ENCODE data around the gene LHPP. TPM values are rescaled to one million over a fixed set of nuclear protein-coding genes. Genes with fewer than 3 reads are reported as not detected.

LHPP gene
- total RNA-seq, 1 donor from 2014 or later = 22.9 TPM

GRCh38 chr10:124422742-124423141 is 38.9 kb upstream of the LHPP start:
- TF ChIP-seq, protein P1, sequence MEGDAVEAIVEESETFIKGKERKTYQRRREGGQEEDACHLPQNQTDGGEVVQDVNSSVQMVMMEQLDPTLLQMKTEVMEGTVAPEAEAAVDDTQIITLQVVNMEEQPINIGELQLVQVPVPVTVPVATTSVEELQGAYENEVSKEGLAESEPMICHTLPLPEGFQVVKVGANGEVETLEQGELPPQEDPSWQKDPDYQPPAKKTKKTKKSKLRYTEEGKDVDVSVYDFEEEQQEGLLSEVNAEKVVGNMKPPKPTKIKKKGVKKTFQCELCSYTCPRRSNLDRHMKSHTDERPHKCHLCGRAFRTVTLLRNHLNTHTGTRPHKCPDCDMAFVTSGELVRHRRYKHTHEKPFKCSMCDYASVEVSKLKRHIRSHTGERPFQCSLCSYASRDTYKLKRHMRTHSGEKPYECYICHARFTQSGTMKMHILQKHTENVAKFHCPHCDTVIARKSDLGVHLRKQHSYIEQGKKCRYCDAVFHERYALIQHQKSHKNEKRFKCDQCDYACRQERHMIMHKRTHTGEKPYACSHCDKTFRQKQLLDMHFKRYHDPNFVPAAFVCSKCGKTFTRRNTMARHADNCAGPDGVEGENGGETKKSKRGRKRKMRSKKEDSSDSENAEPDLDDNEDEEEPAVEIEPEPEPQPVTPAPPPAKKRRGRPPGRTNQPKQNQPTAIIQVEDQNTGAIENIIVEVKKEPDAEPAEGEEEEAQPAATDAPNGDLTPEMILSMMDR (IDR thresholded peaks at IDR 0.05) = no peak
- Mint-ChIP-seq H3K27ac (no peak overlapping the region), H3K4me1 (peaks cover 8% of the 10 kb centered on the region), H3K27me3 (peaks cover 24% of the 10 kb centered on the region), H3K4me3 (no peak overlapping the region), H3K9me3 (no peaks in the 10 kb centered on the region), H3K36me3 (ENCODE audit: low read depth) (no peaks in the 10 kb centered on the region)
- intact Hi-C loops (cut with micrococcal nuclease) = no loop called here
- ChIA-PET CTCF (no interaction called here), POLR2A (no interaction called here)
- DNase-seq (no peak), ATAC-seq (ENCODE audit: low read depth) (no peak)

DNA sequence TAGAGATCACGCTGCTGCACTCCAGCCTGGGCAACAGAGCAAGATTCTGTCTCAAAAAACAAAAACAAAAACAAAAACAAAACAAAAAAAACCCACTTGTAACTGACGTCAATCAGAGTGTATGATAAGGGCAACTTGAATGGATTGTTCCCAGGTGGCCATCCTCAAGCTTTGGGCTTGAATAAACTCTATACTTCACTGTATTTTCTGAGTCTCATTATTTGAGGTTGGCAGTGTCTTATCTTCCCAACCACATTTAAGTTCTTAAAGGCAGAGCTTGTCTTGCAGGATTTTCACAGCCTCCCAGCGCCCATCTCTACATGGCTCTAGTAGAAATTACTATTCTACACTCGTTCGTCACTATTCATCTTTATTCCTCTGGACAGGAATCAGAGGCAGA is 37.8 kb upstream of the LHPP start:
- TF ChIP-seq, protein P1 (IDR thresholded peaks at IDR 0.05) = no peak
- ATAC-seq (ENCODE audit: low read depth) = no peak
- Mint-ChIP-seq H3K4me1 (peaks cover 4% of the 10 kb centered on the region), H3K4me3 (no peak overlapping the region), H3K36me3 (ENCODE audit: low read depth) (no peaks in the 10 kb centered on the region), H3K9me3 (no peaks in the 10 kb centered on the region), H3K27me3 (peaks cover 33% of the 10 kb centered on the region), H3K27ac (no peak overlapping the region)
- CTCF ChIA-PET = no interaction called here
- DNase-seq = no peak
- POLR2A ChIA-PET = no interaction called here
- intact Hi-C loops (cut with micrococcal nuclease) = no loop called here

DNA sequence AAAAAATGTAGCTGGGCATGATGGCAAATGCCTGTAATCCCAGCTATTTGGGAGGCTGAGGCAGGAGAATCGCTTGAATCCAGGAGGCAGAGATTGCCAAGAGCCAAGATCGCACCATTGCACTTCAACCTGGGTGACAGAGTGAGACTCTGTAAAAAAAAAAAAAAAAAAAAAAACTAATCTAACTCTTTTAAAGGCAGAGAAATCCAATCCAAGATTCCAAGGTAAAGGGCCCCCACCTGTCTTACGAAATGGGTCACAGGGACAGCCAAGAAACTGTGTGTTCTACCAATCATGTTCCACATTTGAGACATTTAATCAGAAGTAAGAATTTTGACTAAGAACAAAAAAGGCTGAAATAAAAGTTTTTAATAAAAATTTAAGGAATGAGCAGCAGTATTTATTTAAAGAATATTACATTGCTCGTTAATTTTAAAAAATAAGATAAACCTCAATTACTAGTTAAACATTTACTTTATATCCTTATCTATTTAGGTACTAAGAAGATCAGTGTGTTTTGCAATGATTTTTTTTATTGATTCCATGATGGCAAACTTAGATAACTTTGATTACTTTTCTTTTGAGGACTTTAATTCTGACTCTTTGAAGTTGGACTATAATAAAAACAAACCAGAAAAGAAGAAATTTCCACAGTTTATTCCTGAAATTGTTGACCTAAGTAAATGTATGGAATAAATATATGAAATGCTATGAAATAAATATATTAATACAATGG is 36.2 kb upstream of the LHPP start:
- intact Hi-C loops (cut with micrococcal nuclease) = no loop called here
- TF ChIP-seq, protein P1 (IDR thresholded peaks at IDR 0.05) = no peak
- POLR2A ChIA-PET = no interaction called here
- CTCF ChIA-PET = no interaction called here
- no peak overlapping the region for H3K4me3 Mint-ChIP-seq
- no peaks in the 10 kb centered on the region for H3K4me1 Mint-ChIP-seq
- no peak for DNase-seq
- no peaks in the 10 kb centered on the region for H3K9me3 Mint-ChIP-seq
- no peak for ATAC-seq (ENCODE audit: low read depth)
- no peak overlapping the region for H3K27ac Mint-ChIP-seq
- H3K27me3 Mint-ChIP-seq = peaks cover 37% of the 10 kb centered on the region
- H3K36me3 Mint-ChIP-seq (ENCODE audit: low read depth) = no peaks in the 10 kb centered on the region

- Mint-ChIP-seq H3K9me3 (no peaks in the 10 kb centered on the region), H3K4me1 (no peaks in the 10 kb centered on the region), H3K4me3 (no peak overlapping the region), H3K27ac (no peak overlapping the region), H3K27me3 (peaks cover 33% of the 10 kb centered on the region), H3K36me3 (ENCODE audit: low read depth) (no peaks in the 10 kb centered on the region)
- ChIA-PET POLR2A (no interaction called here), CTCF (no interaction called here)
- ATAC-seq (ENCODE audit: low read depth) (no peak), DNase-seq (no peak)
- intact Hi-C loops (cut with micrococcal nuclease) = no loop called here
- TF ChIP-seq, protein P1 (IDR thresholded peaks at IDR 0.05) = no peak
Observed at GRCh38 chr10:124428207-124428777, 33.3 kb upstream of the LHPP start.

GRCh38 chr10:124429576-124429975 is 32.0 kb upstream of the LHPP start:
- CTCF ChIA-PET = no interaction called here
- ATAC-seq (ENCODE audit: low read depth) (no peak), DNase-seq (no peak)
- Mint-ChIP-seq H3K36me3 (ENCODE audit: low read depth) (no peaks in the 10 kb centered on the region), H3K27ac (no peak overlapping the region), H3K9me3 (no peaks in the 10 kb centered on the region), H3K4me3 (no peak overlapping the region), H3K27me3 (peaks cover 23% of the 10 kb centered on the region), H3K4me1 (no peaks in the 10 kb centered on the region)
- intact Hi-C loops (cut with micrococcal nuclease) = no loop called here
- POLR2A ChIA-PET = interaction anchor here (0.7 kb wide), 1 partner anchor 308 kb away, joined by 4 read pairs; no protein-coding TSS in a partner anchor
- TF ChIP-seq, protein P1 (IDR thresholded peaks at IDR 0.05) = no peak

Data from activated B cell treated with CpG ODN at 0.5 μM for 24 hours (primary cell).